ENCODE data around the gene PIERCE2.
A peak's percentile ranks its signal among the peaks of the same experiment; 100 is the strongest.

Gene PIERCE2

GRCh38 chr15:55408012-55408928 is at the start of gene PIERCE2, which contains the start of gene CCPG1:
Gene PIERCE2 (plus strand): TSS chr15:55408495. CDS start chr15:55408769, 274 bp downstream.
Gene CCPG1 (minus strand): TSS chr15:55408359. CDS start chr15:55389424, 18,935 bp downstream.
- peak; percentile 88 for DNase-seq (ENCODE audit: low read depth)
- peak within 1 kb of the TSS; percentile 87 for H3K4me3 ChIP-seq (ENCODE audit: low read length)
- TF ChIP-seq, protein P1, sequence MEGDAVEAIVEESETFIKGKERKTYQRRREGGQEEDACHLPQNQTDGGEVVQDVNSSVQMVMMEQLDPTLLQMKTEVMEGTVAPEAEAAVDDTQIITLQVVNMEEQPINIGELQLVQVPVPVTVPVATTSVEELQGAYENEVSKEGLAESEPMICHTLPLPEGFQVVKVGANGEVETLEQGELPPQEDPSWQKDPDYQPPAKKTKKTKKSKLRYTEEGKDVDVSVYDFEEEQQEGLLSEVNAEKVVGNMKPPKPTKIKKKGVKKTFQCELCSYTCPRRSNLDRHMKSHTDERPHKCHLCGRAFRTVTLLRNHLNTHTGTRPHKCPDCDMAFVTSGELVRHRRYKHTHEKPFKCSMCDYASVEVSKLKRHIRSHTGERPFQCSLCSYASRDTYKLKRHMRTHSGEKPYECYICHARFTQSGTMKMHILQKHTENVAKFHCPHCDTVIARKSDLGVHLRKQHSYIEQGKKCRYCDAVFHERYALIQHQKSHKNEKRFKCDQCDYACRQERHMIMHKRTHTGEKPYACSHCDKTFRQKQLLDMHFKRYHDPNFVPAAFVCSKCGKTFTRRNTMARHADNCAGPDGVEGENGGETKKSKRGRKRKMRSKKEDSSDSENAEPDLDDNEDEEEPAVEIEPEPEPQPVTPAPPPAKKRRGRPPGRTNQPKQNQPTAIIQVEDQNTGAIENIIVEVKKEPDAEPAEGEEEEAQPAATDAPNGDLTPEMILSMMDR (conservative IDR thresholded peaks at IDR 0.05; ENCODE audit: low read depth, low read length), result peak; percentile 52

- H3K4me3 ChIP-seq (ENCODE audit: low read length), result no peak overlapping the region
- no peak for DNase-seq (ENCODE audit: low read depth)
- TF ChIP-seq, protein P1 (conservative IDR thresholded peaks at IDR 0.05; ENCODE audit: low read depth, low read length), result no peak
These were observed 48.0 kb upstream of the PIERCE2 start for GRCh38 chr15:55360256-55360655.

- TF ChIP-seq, protein P1 (conservative IDR thresholded peaks at IDR 0.05; ENCODE audit: low read depth, low read length), result no peak
- DNase-seq (ENCODE audit: low read depth), result no peak
- no peak overlapping the region for H3K4me3 ChIP-seq (ENCODE audit: low read length)
These were observed 47.2 kb upstream of the PIERCE2 start for GRCh38 chr15:55361048-55361447.

GRCh38 chr15:55362641-55363040 is 45.7 kb upstream of the PIERCE2 start:
- H3K4me3 ChIP-seq (ENCODE audit: low read length), result no peak overlapping the region
- DNase-seq (ENCODE audit: low read depth), result no peak
- TF ChIP-seq, protein P1 (conservative IDR thresholded peaks at IDR 0.05; ENCODE audit: low read depth, low read length), result no peak

DNA sequence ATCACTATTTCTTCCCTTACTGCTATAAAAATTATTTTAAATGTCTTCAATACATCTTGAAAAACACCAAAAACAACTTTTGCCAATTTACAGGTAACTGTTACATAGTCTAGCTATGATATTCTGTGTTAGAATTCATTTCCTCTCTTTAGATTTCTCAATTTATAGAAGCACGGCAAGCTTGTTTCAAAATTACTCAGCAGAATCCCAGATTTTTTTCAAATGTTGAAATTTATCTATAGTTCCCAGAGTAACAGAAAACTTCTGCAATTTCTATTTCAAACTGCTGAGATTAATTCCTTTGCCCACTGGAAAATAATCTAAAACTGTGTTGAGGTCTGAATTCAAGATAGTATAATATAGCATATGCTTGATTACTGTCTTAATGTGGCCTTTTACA is 41.3 kb upstream of the PIERCE2 start:
- no peak for DNase-seq (ENCODE audit: low read depth)
- H3K4me3 ChIP-seq (ENCODE audit: low read length), result no peak overlapping the region
- TF ChIP-seq, protein P1 (conservative IDR thresholded peaks at IDR 0.05; ENCODE audit: low read depth, low read length), result no peak

DNA sequence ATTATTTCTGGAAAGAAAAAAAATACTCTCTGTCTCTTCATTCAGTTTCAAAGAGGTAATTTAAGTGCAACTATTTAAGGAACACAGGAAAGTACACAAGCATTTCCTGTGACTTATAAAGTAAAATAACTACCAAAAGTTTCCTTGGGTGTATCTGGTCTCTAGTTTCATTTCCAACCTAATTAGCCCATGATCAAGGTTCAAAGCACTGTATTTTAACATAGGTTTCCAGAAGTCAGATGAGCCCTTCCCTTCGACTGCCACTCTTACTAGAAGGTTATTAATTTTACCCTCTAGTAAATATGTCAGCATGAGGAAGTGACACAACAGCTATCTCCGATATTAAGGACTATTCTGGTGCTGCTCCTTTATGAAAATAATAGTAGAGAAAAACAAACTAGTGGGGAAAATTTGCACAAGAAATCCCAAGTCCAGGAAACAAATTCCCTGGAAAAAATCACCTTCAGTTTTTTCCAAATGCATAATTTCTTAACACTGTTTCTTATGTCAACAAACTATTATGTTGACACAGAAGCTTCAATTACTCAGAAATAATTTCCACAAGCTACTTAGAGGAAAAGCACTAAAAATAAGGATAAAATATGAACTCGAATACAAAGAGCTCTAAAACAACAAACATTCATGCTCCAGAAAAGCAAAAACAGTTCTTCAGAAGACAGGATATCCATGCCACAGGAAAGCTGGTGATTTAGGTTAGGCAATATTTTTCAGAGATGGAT is 35.4 kb upstream of the PIERCE2 start:
- DNase-seq (ENCODE audit: low read depth), result no peak
- H3K4me3 ChIP-seq (ENCODE audit: low read length), result no peak overlapping the region
- TF ChIP-seq, protein P1 (conservative IDR thresholded peaks at IDR 0.05; ENCODE audit: low read depth, low read length), result no peak

Data from retinal pigment epithelial cell (primary cell).